HG03457 (cell line): ENCODE results near the gene KRTAP12-1.

ENCODE experiments used
- ATAC-seq: cut with Tn5 transposase; IDR thresholded peaks from one replicate; pipeline ENCODE4 v1.9.1; 2021; ENCODE audit warnings: moderate number of reproducible peaks; ENCODE audit not compliant: unreplicated experiment

The KRTAP12-1 gene, protein sequence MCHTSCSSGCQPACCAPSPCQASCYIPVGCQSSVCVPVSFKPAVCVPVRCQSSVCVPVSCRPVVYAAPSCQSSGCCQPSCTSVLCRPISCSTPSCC

GRCh38 chr21:44681861-44682579 lies at the start of gene KRTAP12-1:
Gene KRTAP12-1 (minus strand): TSS chr21:44682163. CDS start chr21:44682123, 40 bp downstream.
- ATAC-seq: no peak

GRCh38 chr21:44730951-44731579 lies 49.1 kb upstream of the KRTAP12-1 start:
- ATAC-seq: no peak

DNA sequence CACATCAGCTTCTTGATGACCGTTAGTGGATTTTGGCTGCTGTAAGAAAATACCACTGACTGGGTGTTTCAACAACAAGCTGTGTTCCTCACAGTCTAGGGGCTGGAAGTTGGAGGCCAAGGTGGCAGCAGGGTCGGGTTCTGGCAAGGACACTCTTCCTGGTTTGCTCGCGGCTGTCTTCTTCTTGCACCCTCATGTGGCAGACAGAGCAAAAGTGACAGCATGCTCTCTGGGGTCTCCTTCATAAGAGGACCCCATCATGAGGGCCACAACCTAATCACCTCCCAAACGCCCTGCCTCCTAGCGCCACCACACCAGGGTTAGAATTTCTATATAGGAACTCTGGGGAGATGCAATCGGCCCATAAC lies 48.0 kb upstream of the KRTAP12-1 start:
- ATAC-seq: no peak

DNA sequence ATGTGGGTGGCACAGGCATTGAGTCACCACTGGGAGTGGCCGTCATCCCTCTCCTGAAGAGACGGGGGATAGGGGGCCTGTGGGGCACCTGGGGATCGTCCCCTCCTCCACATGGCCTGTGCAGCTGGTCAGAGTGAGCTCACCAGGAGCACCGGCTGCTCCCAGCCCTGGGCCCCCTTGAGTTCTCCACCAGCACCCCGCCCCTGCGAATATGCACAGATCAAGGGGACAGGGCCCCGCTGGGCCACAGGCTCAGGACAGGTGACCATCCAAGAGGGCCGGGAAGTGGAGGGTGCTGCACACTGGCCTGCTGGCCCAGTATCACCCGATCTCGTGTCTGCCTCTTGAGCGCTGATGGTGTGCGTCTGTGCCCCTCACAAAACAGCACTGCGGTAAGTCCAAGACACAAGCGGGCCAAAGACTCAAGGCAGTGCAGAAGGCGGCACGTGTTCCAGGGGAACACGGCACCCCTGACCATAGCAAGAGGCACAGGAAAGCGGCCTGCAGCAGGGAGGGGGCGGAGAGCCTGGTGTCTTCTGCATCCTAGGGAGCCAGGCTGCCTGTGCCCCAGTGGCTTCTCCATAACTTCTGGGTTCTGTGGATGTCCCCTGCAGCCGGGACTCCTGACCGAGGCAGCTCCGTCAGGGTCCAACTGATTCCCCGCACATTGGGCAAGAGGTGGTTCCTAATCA lies 47.5 kb upstream of the KRTAP12-1 start:
- no peak for ATAC-seq

GRCh38 chr21:44728716-44729115 lies 46.8 kb upstream of the KRTAP12-1 start:
- ATAC-seq: no peak

DNA sequence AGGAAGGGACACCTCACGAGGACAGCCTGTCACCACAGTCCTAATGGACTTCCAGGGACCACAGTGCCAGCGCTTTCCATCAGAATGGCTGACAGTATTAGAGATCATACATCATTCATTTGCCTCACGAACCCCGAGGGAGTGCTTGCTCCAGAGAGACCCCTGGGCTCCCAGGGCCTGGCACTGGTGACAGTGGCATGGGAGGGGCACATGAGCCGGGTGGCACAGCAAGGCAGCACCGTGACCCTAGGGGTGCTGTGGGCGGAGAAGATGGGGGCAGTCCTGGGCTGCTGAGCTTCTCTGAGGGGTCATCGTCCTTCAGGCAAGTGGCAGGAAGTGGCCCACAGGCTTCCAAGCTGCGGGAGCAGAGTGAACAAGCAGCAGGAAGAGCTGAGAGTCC lies 45.8 kb upstream of the KRTAP12-1 start:
- no peak for ATAC-seq

DNA sequence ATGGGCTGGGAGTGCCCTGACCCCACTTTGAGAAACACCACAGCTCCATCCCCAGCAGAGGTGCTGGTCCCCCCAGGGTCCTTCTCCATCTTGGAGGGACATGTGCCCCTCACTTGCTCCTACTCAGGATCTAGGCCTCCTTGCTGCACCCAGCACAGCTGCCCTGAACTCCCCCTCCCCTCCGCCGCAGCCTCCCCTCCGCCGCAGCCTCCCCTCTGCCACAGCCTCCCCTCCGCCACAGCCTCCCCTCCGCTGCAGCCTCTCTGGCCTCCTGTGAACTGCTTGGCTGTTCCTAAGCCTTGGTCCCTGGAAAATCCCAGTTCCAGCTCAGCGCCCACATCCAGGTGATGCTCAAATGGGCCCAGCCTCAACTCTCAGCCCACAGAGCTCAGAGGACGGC lies 45.4 kb upstream of the KRTAP12-1 start:
- ATAC-seq: no peak

DNA sequence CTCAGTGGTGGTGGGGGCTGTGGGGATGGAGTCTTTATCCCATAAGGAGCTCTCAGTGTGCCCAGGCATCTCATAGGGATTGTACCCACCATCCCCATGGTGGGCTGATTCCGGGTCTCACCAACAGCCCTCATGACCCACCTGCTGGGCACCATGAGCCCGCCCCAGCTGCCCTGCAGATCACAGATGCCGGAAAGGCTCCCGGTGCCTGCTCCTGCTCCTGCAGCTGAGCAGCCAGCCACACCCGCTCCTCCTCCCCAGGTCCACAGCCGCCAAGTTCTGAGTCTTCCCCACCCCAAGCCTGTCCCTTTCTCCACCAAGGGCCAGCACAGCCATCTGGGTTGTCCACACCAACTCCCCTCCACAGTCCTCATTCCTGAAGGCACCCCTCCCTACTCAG lies 44.9 kb upstream of the KRTAP12-1 start:
- no peak for ATAC-seq

- ATAC-seq: no peak
These were observed 43.0 kb upstream of the KRTAP12-1 start for GRCh38 chr21:44724926-44725325.

DNA sequence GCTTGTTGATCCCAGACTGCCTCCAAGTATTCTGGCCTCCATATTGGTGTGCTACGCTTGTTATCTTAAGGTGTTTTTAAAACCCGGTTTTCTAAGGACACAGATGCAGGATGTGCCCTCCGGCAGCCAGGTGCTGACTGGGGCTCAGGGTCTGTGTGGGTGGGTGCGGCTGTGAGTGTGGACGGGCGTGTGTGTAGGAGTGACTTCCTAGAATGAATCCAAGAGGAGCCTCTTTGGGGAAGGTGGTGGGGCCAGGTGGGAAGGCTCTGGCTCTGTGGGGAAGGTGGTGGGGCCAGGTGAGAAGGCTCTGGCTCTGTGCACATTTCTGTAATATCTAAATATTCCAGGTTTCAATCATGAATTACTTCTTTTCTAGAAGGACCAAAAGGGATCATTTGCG lies 42.2 kb upstream of the KRTAP12-1 start:
- no peak for ATAC-seq

DNA sequence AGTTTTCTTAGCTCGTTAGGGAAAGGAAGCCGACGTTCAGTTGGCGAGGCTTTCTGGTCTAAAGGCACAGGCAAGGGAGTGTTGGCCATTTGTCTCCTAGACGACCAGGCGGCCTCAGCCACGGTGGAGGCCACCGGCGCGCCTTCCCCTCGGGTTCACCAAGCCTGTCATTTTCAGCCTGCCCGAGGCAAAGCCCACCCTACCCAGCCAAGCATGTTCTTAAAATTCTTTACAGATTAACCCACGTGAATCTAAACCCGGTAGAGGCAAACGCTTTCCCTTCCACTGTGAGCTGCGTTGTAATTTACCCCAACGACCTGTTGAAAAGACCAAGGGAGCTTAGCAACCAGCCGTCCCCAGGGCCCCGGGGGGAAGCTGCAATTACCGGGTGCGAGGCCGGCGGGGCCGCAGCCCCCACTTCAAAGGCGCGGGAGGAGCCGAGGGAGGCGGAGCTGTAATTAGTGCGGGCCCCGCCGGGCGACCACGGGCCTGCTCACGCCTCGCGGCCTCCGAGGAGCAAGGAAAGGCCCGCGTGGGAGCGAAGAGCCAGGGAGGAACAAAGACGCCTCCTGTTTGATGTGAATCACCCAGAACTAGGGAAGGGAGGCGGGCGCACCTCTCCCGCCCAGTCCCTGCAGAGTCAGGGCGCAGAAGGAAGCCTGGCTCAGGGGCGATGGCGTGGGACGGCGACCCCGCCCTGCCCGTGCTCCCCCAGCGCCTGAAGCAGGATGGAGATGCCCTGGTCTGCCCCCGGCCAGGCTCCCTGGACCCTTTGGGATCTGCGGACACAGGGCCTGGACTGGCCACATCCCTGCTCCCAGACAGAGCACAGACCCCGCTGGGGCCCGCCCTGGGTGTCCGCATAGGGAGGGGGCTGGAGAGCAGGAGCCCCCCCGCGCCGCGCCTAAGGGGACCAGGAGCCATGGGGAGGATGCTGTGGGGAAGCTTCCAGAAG lies 41.5 kb upstream of the KRTAP12-1 start:
- no peak for ATAC-seq

GRCh38 chr21:44722731-44723130 lies 40.8 kb upstream of the KRTAP12-1 start:
- no peak for ATAC-seq

DNA sequence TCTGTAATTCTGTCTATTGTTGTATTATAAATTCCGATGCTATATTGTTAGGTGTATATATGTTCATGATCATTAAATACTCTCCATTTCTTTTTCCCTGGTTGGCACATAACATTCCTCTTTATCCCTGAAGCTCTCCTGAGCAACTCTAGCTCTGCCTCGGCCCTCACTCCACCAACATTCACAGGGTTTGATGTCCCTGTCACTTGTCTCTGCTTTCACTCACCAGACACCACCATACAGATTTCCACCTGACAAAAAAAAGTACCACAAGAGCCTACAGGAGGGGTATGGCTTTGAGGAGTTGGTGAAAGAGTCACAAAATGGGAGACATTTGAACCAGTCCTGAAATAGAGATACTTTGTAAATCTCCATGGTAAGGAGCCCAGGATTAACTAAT lies 38.2 kb upstream of the KRTAP12-1 start:
- ATAC-seq: no peak

DNA sequence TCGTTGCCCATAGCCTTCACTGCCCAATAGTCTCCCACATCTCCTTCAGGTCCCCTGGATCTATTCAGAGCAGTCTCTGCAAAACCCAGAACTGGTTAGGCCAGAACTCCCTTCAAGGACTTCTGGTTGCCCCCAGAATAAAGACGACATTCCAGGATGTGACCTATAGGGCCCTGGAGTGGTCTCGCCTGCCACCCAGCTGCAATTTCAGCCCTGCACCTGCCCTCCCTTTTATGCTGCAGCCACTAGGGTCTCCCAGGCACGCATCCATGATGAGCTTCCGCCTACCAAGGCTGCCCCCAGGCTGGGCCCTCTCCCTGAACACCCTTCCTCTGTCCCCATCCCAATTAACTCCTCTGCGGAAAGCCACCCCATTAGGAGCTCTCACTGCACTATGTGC lies 36.6 kb upstream of the KRTAP12-1 start:
- no peak for ATAC-seq

DNA sequence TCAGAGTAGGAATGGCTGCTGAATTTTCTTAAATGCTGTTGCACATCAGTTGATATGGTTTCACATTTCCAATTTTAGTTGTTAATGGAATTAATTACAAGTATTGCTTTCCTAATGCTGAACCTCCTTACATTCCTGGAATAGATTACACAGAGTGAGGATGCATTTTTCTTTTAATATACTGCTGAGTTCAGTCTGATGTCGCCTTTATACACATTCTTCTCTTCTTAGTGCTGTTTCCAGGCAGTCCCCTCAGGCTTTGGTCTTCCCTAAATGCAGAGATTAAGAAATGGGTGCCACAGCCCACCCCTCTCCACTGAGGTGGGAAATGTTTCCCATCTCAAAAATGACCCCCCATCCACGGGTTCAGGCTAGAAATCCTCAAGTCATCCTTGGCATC lies 36.1 kb upstream of the KRTAP12-1 start:
- ATAC-seq: no peak

DNA sequence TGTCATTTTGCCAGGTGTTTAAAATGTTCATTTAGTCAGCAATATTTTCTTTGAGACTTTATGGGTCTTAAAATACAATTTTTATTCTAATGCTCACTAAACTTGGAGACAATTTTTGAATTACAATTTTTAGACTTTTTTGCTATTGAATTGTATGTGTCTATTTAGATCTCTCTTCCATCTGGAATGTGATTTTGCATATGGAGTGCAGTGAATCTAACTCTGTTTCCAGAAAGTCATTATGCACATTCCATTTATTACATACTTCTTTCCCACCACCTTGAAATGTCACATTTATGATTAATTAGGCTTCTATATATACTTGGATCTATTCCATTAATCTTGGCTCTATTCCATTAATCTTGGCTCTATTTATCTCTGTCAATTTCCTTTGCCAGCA lies 35.0 kb upstream of the KRTAP12-1 start:
- ATAC-seq: no peak

- ATAC-seq: no peak
These were observed 32.9 kb upstream of the KRTAP12-1 start for GRCh38 chr21:44714905-44715304.

DNA sequence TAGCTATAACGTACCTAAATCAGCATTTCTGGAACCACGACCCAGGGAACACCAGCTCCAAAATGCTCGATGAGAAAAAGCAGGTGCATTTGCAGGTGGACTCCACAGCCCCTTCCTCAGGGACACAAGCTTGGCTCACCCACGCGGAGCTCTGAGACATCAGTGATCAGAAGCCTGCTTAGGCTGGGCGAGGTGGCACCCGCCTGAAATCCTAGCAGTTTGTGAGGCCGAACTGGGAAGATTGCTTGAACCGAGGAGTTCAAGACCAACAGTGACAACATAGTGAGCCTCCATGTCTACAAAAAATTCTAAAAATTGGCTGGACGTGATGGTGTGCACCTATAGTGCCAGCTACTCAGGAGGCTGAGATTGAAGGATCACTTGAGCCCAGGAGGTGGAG lies 31.9 kb upstream of the KRTAP12-1 start:
- no peak for ATAC-seq

GRCh38 chr21:44713130-44713529 lies 31.2 kb upstream of the KRTAP12-1 start:
- ATAC-seq: no peak

- no peak for ATAC-seq
These were observed 30.5 kb upstream of the KRTAP12-1 start for GRCh38 chr21:44712203-44713028.
